Measurements from ENCODE around the gene TLR3.
"Not testable (repeated sequence)": the region's sequence is repeated elsewhere in the genome, so short reads cannot be mapped to it uniquely, and the experiment has no call there.

The TLR3 gene

DNA sequence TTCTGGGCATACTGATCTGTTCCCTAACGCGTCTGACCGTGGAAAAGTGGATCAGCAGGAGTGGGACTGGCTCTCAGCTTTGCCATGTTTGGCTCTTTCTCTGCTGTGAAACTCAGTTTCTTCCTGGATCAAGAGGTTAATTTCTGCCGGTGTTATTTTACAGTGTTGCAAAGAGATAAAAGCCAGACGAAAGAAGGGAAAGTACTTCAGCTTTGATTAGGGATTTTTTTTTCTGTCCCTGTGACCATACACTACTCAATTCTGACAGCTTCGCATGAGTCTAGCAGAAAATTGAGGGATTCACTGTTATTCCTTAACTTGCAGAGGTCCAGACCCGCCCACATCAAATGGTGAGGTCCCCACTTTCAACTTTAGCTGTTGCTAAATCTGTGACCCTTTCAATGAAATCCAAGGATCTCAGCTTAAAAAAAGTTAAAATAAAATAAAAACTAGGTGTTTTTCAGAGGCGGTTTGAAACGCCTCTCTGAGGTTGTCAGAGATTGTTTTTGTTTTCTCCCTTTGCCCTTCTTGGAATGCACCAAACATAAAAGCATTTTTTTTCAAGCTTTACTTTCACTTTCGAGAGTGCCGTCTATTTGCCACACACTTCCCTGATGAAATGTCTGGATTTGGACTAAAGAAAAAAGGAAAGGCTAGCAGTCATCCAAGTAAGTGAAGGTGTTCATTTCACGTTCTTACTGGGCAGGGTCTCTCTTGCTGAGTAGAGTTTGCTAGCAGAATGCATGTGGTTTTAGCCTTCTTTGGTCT is at the start of gene TLR3:
Gene TLR3, plus strand, starts transcription at position 576 of the 768 bp plus-strand sequence. CDS start 7,464 bp downstream, outside the sequence.
- DNase-seq = no peak

DNA sequence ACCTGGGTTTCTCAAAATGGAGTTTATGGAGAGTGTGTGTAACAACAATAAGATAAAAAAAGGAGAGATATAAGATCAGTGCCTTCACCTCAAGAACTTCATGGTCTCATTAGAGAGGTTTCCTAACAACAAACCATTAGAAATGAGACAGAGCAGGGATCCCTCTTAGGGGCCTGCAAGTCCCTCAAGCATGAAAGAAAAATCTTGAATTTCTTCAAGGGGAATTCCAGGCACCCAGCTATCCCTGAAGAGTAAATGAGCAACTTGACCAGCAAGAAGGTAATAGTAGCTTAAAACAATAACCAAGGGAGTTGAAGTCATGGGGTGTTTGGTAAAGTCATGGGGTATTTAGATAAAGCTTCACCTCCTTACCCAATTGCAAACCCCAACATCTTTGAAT is 49.7 kb upstream of the TLR3 start:
- no peak for DNase-seq

DNA sequence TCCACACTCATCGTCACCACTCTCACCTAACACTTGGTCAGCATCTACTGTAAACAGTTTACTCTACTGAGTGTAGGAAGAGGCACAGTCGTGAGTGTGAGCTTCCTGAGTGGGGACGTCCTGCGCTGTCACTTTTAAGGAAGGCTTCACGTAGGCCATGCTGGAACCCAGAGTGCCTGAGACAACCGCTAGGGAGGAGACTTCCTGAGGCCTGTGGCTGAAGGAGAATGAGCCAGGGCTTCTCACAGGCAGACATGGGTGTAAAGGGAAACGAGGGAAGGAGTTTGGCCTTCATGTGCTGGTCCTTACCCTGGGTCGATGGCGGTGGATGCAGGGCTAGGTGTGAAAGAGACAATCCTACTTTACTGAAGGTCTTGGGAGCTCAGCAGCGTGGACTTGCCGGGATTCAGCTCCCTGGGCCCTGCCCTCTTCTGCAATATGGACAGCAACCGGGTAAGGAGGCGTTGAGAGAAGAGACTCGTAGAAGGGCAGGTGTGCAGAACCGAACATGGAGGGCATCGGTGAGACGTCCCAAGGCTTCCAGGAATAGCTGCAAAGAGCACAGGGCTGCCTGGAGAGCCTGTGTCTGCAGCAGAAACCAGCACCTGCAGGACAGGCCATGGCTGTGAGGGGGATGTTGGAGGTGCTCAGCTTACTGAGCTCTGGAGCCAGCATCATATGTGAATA is 48.7 kb upstream of the TLR3 start:
- DNase-seq = no peak

DNA sequence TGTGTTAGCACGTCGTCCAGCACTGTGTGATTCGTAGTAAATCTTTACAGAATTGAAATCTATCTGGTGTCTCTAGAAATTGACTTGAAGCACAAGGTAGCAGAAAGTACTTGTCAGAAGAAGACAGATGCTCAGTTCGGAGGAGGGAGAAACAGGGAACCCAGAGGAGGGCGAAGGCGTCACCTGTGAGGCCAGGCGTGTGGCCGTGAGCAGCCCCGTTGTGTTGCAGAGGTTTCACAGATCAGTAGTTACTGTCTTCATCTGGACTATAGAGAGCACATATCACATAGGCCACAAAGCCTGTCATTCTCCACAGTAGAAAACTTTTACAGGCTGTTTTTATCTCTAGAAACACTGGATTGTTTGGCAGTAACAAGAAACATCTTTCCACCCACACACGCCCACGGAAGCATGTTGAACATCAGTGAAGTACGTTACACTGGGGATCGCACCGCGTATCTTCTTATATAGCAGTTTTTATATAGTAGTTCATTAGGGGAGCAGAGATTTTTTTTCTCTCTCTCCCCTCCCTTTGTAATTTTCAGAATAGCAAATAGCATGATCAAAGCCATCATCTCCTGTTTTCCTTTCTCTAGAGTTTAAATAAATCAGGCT is 48.1 kb upstream of the TLR3 start:
- DNase-seq = no peak

DNA sequence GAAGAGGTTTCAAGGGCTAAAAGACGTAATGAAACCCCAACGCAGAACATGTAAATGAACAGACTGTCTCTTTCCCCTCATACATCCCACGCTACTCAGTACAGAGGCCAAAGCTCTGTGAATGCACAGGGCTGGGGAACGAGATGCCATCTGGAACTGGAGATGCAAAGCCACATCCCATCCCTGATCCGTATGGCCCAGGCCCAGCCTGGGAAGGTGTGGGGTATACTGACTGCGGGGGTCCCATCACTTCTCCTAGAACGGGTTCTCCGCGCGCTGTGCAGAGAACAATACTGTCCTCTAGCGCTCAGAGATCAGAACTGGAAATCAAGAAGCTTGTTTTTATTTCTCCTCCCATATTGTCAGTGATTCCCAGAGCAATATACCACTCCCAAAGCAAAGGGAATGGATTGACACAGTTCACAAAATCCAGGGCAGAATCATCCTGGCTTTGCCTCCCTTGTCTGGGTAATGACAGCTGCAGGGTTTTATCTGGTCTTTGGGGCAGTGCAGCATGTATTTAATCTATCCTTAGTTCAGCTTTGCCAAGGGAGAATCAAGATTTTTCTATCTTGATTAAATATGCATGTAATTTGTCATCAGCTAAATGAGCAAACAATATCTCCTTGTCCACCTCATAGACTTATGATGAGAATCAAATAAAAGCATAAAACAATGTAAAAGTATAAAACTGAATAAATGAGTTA is 47.3 kb upstream of the TLR3 start:
- DNase-seq = no peak

DNA sequence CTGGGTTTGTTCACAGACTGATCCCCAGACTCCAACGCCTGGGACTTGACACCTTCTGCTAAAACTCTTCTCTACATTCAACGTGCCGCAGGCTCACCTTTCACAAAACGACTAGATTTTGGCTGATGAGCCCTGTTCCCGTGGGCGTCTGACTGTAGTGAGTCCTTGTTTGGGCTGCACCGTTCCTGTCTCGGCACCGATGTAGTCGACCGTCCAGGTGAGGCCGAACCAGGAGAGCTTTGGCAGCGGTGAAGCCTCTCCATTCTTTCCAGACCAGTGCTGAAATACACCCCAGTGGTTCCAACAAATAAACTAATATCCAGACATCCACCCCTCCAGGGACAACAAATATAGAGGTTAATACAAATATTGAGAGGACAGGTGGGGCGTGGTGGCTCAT is 45.0 kb upstream of the TLR3 start:
- no peak for DNase-seq

DNA sequence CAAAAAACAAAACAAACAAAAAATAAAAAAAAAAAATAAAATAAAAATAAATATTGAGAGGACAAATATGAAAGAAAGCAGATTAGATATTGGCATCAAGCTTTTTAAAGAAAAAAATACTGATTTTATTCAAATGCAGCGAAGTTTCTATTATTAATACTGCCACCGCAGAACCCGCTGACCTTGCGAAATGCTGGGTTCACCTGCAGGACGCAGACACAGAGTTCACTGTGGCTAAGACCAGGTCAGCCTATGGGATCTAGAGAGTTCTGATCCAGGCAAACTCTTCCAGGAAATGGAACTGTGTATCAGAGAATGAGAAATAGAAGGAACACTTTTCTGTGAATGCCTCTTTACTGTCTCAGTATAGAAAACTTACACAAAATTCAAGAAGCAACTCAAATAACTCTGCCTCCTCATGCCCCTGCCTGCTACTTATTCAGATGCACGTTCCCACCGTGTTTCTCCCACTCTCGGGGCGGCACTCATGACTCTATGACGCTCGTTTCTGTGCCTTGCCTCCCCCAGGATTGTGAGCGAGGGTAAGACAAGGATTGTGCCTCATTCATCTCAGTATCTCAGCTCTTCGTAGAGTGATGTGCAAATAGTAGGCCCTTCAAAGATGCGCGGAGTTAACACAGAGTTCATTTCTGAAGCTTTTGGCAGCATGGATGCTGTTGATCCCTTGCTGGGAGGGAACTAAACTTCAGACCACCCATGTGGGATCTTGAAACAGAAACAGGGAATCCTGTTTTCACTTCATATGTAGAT is 44.1 kb upstream of the TLR3 start:
- no peak for DNase-seq

DNA sequence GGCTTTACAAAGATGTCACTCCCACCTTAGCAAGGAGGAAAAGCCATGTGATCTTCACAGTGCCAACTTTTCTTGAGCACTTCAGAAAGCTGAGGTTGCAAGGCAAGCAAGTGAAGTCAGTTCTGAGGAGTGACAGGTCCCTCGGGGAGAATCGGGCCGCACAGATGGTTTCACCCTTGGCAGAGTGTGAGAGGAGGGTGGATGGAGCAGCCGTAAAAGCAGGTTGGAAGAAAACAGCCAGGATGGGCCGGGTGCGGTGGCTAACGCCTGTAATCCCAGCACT is 43.6 kb upstream of the TLR3 start:
- DNase-seq = no peak

DNA sequence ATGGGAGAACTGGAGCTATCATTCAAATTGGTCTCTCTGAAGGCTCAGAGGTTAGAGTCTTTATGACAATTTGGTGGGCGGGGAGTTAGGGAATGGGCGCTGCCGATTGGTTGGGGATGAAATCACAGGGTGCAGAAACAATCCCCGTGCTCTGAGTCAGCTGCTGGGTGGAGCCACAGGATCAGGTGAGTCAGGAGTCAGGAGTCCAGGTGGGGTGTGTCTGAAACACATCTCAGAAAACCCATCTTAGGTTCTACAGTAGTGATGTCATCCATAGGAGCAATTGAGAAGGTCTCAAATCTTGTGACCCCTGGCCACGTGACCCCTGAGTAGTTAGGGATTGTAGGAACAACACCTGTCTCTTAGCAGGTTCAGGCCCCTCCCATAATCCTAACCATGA is 41.6 kb upstream of the TLR3 start:
- no peak for DNase-seq

DNA sequence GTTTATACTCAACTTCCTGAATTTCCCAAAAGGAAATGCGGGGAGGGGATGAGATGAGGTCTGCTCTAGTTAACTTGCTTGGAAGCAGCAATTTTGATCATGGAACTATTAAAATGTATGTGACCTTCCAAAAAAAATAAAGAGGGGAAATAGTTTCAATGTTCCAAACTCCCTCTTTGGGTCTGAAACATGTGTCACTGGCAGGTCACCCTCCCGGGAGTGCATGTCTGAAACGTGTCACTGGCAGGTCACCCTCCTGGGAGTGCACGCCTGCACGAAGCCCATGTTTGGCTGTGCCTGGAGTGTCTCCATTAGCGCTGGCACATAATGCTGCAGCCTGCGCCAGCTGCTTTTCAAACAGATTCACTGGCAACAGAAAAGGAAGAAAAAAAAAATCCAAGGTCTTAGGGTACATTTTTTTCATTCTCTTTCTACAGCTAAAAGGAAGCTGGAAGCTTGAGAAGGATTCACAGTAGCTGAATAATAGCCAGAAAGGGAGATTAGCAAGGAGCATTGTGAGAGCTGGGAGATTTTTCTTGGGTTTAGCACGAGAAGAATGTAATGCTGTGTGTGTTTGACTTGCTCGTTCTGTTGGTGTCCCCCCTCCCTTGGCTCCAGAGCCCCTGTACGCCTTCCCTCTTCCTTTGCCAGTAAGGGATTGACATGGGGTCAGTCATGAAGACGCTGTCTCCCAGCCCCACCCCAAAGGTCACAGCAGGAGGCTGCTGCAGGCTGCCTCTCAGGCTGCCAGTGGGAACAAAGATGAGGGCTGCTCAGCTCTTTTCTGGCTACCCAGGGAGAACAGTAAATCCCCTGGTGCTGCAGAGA is 39.2 kb upstream of the TLR3 start:
- no peak for DNase-seq

DNA sequence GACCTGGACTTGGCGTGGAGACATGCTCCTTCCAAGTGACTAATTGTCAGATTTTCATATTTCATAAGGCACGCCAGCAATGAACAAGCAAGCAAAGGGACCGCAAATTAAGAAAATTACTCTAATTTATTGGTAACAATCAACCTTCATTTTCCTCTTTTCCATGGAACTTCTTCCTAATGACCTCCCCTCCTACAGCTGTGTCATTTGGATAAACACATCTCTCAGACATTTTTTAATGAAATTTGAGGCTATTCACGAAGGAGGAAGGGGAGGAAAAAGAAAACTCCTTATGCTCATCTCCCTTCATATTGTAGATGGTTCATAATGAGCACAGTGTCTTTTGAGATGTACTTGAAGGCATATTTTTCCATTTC is 38.6 kb upstream of the TLR3 start:
- DNase-seq = no peak

DNA sequence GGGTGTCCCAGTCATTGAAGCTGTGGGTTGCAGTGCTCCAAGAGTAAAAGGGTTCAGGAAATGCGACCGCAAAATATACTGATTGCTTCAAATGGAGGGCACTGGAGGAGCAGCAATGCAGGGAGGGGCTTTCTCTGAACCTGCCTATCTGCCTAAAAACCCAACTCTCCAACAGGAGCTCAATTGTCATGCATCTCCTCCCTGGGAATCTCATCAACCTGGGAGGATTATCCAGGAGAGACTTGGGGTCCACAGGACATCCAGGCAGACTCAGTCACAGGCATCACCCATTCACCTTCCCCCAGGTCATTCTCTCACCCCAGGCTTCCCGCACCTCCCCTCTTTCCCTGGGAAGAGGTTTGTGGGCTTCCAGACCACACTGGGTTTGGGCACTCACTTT is 38.2 kb upstream of the TLR3 start:
- DNase-seq = no peak

DNA sequence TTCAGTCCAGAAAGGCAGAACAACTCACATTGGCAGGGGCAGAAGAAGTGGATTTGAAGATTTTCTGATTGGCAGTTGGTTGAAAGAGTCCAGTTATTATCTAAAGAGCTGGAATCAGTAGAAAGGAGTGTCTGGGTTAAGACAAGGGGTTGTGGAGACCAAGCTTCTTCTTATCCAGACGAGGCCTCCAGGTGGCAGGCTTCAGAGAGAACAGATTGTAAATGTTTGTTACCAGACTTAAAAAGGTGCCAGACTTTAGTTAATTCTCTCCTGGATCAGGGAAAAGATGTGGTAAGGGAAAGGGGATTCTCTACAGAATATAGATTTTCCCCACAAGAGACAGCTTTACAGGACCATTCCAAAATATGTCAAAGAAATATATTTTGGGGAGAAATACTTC is 36.7 kb upstream of the TLR3 start:
- DNase-seq = no peak

DNA sequence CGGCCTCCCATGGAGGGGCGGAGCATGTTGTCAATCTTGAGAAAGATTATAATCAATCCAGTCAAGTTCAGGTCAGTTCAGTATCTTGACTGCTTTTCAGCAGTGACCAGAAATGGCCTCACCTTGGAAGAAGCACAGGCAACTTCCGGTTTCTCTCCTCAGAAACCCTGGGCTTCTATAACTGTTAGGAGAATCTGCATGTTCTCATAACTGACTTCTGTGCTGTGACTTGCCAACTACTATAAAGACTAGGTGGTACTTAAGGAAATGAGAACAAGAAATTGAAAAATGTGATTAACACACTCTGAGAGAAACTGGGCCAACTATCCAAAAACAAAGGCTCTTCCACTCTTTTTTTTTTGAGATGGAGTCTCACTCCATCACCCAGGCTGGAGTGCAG is 35.9 kb upstream of the TLR3 start:
- DNase-seq = no peak

DNA sequence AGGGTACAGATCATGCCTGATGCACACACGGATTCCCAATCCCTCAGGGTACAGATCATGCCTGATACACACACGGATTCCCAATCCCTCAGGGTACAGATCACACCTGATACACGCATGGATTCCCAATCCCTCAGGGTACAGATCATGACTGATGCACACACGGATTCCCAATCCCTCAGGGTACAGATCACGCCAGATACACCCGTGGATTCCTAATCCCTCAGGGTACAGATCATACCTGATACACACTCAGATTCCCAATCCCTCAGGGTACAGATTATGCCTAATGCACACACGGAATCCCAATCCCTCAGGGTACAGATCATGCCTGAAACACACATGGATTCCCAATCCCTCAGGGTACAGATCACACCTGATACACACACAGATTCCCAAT is 34.3 kb upstream of the TLR3 start:
- not testable (repeated sequence) for DNase-seq

DNA sequence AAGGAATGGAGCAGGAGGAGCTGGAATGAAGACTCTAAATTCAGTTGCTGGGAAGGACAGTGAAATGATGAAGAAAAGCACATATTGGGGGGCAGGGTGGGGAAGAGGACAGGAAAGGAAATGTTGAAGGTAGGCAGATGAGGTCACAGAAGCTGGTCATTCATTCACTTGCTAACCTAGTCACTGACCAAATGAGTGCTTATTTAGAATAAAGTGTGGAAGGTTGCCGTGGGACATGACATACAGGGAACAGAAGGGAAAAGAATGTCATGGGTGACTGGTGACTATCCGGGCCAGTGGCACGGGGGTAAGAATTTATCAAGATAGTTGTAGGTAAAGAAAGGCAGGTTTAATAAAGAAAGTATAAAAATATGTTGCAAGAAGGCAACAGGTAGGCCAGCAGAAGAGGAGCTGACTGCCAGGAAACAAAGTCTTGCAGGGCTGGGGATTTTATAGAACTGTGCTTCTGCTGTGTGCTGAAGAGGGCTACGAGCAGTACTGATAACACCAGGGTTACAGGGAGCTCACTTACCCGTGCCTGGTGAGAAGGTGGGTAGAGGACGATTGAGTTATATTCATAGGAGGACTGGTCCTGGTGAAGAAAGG is 31.9 kb upstream of the TLR3 start:
- no peak for DNase-seq

DNA sequence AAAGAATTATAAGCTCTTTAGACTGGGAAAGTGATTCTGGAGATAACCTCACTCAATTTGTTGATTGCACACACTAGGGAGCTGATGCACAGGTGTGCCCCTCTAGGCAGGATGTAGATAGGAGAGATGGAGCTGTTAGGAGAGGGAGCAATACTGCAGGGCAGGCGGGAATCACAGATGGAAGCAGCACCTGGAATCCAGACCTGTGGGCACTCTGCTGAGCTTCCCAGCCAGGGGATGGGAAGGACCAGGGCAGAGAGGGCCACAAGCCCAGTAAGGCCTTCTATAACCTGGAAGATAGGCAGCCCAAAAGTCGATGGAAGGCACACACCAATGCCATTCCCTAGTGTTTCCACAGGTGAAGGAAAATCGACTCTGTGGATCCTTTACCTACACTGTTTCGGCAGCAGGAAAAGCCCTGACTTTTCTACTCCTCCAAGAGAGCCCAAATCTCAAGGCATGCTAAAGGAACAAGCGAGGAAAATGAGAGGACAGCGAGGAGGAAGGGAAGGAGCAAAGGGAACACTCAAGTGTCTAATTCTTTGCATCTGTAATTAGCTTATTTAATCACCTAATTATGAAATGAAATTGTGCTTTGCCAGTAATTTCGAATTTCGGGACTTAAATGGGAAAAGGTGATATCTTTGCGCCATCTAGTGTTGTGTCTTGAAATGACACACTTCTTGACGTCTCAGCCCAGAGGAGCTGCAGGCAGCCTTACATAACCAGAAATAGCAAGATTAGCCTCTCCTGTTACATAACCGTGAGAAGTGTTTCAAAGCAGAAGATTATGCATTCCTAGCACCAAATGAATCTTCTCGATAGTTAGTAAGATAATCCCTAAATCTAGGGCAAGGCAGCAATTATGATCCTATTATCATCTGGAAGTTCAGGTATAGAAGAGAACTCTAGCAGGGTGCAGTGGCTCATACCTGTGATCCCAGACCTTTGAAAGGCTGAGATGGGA is 31.0 kb upstream of the TLR3 start:
- no peak for DNase-seq

DNA sequence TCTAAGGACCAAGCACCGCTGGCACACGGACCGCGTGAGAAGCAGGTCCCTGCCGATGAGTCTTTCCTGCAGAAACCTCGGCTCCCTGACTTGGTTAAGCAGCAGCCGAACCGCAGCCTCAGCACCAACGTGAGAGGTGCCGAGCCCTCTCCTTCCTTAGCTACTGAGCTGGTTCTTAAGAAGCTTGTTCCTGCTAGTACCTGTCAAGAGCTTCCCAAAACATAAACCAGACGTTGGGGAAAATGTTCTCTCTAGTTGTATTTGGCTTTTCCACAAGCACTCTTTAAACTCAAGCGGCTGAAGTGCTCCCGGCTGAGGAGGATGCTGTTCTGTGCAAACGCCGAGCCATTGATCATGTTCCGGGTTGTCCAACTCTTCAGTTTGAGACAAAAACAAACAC is 29.3 kb upstream of the TLR3 start:
- no peak for DNase-seq

DNA sequence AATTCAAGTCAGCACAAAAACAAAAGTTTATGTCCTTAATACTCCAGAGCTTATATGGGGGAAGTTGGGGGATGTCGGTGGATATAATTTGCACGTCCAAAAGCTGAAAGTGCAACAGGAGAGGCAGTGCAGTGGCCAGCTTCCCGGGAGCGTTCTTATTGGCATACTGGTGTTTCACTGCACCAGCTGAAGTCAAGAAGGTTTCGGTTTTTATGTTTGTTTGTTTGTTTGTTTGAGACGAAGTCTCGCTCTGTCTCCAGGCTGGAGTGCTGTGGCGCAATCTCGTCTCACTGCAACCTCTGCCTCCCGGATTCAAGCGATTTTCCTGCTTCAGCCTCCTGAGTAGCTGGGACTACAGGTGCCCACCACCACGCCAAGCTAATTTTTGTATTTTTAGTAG is 28.6 kb upstream of the TLR3 start:
- no peak for DNase-seq

DNA sequence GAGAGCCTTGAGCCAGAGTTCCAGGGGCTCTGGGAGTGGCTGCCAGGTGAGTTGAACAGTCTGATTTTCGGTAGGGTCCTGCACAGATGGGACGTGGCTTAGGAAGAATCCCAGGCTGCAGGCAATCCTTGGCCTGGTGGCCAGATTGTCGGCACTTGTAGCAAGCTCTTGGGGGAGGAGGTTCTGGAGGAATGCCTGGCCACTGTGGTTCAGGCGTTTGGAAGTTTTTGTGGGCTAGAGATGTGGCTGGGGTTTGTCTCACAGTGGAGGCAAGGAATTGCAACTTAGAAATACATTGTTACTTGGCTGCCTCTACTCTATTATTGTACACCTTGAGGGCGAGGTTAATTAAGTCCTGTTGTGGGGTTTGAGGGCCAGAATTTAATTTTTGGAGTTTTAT is 21.5 kb upstream of the TLR3 start:
- not testable (repeated sequence) for DNase-seq

DNA sequence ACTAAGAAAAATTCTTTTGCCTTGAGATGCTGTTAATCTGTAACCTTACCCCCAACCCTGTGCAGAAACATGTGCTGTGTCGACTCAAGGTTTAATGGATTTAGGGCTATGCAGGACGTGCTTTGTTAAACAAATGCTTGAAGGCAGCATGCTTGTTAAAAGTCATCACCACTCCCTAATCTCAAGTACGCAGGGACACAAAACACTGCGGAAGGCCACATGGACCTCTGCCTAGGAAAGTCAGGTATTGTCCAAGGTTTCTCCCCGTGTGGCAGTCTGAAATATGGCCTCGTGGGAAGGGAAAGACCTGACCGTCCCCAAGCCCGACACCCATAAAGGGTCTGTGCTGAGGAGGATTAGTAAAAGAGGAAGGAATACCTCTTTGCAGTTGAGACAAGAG is 18.8 kb upstream of the TLR3 start:
- not testable (repeated sequence) for DNase-seq
